ENCODE data around the gene HES5. TPM values are rescaled to one million over a fixed set of nuclear protein-coding genes. Genes with fewer than 3 reads are reported as not detected.

HES5 gene
- total and polyA plus RNA-seq, 2 of the 13 experiments (the other 11 are each of a cell fraction or from before 2014, with no cell fraction given): not detected

DNA sequence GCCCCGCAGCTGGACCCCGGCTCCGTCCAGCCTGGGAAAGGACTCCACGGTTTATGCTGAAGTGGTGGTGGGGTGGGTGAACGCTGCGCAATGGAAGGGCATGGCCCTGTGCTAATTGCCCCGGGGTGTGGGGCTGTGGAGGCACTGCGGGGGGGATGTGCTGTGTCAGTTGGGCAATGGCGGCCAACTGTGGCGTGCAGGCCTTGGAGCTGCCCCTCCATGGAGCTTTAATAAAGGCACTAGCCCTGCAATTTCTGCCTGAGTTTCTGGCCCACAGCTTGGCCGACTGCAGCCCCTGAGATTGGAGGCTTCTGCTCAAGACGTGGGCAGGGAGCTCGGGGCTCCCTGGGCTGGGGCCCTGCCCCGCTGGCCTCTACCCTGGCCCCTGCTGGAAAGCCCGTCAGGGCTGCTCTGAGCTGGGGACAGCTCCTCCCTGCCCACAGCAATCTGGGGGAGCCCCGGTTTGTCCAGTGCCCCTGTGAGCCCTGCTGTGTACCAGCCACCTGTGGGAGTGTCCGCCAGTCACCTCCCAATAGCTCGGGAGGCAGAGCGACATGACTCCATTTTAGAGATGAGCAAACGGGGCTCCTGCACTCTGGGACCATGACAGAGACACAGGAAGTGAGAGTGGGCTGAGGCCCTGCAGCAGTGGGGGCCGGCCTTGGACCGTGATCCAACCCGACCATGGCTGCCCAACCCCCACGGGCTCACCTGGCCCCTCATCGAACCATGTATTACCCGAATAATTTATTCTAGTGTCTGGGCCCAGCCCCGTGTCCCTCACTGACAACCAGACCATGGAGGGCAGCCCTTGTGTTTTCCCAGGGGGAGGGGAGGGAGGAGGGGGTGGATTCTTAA lies 17.4 kb upstream of the HES5 start (continued):
- TF ChIP-seq MYC (CRISPR knock-in tag; IDR thresholded peaks at IDR 0.05; ENCODE audit: borderline replicate concordance) (no peak), ATM (IDR thresholded peaks at IDR 0.05; ENCODE audit: borderline replicate concordance) (no peak), ASH2L (IDR thresholded peaks at IDR 0.05; ENCODE audit: insufficient read length, low read depth, low read length) (no peak), GFI1 (CRISPR knock-in tag; IDR thresholded peaks at IDR 0.05; ENCODE audit: borderline replicate concordance) (no peak; the same call in 1 of the 2 replicates), AGO1 (IDR thresholded peaks at IDR 0.05; ENCODE audit: low read depth, low read length, poor library complexity, severe bottlenecking) (no peak), STAG1 (CRISPR knock-in tag; IDR thresholded peaks at IDR 0.05) (no peak), NFE2L1 (CRISPR knock-in tag; IDR thresholded peaks at IDR 0.05; ENCODE audit: borderline replicate concordance) (no peak), ZNF816 (CRISPR knock-in tag; IDR thresholded peaks at IDR 0.05; ENCODE audit: borderline replicate concordance) (no peak), MAZ (IDR thresholded peaks at IDR 0.05; ENCODE audit: borderline replicate concordance, low read depth, low read length) (no peak), MAZ (CRISPR knock-in tag; IDR thresholded peaks at IDR 0.05; ENCODE audit: low read depth) (no peak), ARNTL (CRISPR knock-in tag; IDR thresholded peaks at IDR 0.05) (no peak), PHF5A (CRISPR knock-in tag; IDR thresholded peaks at IDR 0.05; ENCODE audit: low read depth, unreplicated experiment) (no peak), ZNF383 (CRISPR knock-in tag; IDR thresholded peaks at IDR 0.05; ENCODE audit: borderline replicate concordance) (no peak)
- TF ChIP-seq, protein P1, sequence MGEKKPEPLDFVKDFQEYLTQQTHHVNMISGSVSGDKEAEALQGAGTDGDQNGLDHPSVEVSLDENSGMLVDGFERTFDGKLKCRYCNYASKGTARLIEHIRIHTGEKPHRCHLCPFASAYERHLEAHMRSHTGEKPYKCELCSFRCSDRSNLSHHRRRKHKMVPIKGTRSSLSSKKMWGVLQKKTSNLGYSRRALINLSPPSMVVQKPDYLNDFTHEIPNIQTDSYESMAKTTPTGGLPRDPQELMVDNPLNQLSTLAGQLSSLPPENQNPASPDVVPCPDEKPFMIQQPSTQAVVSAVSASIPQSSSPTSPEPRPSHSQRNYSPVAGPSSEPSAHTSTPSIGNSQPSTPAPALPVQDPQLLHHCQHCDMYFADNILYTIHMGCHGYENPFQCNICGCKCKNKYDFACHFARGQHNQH (CRISPR knock-in tag; IDR thresholded peaks at IDR 0.05): peak; percentile 12; the same call in 1 of the 2 replicates
- TF ChIP-seq, protein P2, sequence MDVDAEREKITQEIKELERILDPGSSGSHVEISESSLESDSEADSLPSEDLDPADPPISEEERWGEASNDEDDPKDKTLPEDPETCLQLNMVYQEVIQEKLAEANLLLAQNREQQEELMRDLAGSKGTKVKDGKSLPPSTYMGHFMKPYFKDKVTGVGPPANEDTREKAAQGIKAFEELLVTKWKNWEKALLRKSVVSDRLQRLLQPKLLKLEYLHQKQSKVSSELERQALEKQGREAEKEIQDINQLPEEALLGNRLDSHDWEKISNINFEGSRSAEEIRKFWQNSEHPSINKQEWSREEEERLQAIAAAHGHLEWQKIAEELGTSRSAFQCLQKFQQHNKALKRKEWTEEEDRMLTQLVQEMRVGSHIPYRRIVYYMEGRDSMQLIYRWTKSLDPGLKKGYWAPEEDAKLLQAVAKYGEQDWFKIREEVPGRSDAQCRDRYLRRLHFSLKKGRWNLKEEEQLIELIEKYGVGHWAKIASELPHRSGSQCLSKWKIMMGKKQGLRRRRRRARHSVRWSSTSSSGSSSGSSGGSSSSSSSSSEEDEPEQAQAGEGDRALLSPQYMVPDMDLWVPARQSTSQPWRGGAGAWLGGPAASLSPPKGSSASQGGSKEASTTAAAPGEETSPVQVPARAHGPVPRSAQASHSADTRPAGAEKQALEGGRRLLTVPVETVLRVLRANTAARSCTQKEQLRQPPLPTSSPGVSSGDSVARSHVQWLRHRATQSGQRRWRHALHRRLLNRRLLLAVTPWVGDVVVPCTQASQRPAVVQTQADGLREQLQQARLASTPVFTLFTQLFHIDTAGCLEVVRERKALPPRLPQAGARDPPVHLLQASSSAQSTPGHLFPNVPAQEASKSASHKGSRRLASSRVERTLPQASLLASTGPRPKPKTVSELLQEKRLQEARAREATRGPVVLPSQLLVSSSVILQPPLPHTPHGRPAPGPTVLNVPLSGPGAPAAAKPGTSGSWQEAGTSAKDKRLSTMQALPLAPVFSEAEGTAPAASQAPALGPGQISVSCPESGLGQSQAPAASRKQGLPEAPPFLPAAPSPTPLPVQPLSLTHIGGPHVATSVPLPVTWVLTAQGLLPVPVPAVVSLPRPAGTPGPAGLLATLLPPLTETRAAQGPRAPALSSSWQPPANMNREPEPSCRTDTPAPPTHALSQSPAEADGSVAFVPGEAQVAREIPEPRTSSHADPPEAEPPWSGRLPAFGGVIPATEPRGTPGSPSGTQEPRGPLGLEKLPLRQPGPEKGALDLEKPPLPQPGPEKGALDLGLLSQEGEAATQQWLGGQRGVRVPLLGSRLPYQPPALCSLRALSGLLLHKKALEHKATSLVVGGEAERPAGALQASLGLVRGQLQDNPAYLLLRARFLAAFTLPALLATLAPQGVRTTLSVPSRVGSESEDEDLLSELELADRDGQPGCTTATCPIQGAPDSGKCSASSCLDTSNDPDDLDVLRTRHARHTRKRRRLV (CRISPR knock-in tag; IDR thresholded peaks at IDR 0.05): no peak
- TF ChIP-seq, protein P3, sequence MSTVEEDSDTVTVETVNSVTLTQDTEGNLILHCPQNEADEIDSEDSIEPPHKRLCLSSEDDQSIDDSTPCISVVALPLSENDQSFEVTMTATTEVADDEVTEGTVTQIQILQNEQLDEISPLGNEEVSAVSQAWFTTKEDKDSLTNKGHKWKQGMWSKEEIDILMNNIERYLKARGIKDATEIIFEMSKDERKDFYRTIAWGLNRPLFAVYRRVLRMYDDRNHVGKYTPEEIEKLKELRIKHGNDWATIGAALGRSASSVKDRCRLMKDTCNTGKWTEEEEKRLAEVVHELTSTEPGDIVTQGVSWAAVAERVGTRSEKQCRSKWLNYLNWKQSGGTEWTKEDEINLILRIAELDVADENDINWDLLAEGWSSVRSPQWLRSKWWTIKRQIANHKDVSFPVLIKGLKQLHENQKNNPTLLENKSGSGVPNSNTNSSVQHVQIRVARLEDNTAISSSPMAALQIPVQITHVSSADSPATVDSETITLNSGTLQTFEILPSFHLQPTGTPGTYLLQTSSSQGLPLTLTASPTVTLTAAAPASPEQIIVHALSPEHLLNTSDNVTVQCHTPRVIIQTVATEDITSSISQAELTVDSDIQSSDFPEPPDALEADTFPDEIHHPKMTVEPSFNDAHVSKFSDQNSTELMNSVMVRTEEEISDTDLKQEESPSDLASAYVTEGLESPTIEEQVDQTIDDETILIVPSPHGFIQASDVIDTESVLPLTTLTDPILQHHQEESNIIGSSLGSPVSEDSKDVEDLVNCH (CRISPR knock-in tag; IDR thresholded peaks at IDR 0.05): no peak

Measured in HepG2 (cell line).